Keratinocyte (primary cell): ENCODE data around the gene EXD3. TPM values are rescaled to one million over a fixed set of nuclear protein-coding genes. Genes with fewer than 3 reads are reported as not detected.

ENCODE experiments used
- DNase-seq: peaks from one replicate; pipeline ENCODE4 v3.0.0-alpha.2; 2011; ENCODE audit warnings: low read depth, missing footprints, low spot score
- FAIRE-seq: peaks from 2 replicates; lab custom pipeline; 2011; peaks lifted over from hg19 to GRCh38; lab: Jason Lieb, UNC
- H2AFZ ChIP-seq: 2 replicates; pipeline ENCODE4 v1.6.0; 2012; ENCODE audit warnings: low read length, control low read depth, inconsistent platforms; ENCODE audit not compliant: control insufficient read depth
- H3K27ac ChIP-seq: 2 replicates; pipeline ENCODE4 v1.5.1; 2011; ENCODE audit warnings: low read length; ENCODE audit not compliant: control insufficient read depth, insufficient read depth
- H3K27me3 ChIP-seq: 3 replicates; pipeline ENCODE4 v1.6.0; 2011; ENCODE audit warnings: low read length; ENCODE audit not compliant: control insufficient read depth, insufficient read depth; ENCODE audit errors: extremely low read depth
- H3K36me3 ChIP-seq, 2 experiments: 2 replicates in 1 of 2; 3 replicates in 1 of 2; pipeline ENCODE4 v1.5.1; 2011; ENCODE audit warnings: low read length in 2 of 2, mild to moderate bottlenecking in 1 of 2; ENCODE audit not compliant: control insufficient read depth in 2 of 2, insufficient read depth in 2 of 2; ENCODE audit errors: extremely low read depth in 1 of 2
- H3K4me1 ChIP-seq: 3 replicates; pipeline ENCODE4 v1.5.1; 2011; ENCODE audit warnings: low read length; ENCODE audit not compliant: control insufficient read depth, insufficient read depth; ENCODE audit errors: extremely low read depth
- H3K4me2 ChIP-seq: 3 replicates; pipeline ENCODE4 v1.6.0; 2011; ENCODE audit warnings: low read depth, low read length; ENCODE audit not compliant: control insufficient read depth, insufficient read depth; ENCODE audit errors: extremely low read depth
- H3K4me3 ChIP-seq, 3 experiments: fragments of 200-600 bp in 1 of 3; sonication (generic) in 1 of 3; 2 replicates in 2 of 3; 3 replicates in 1 of 3; pipeline ENCODE4 v1.5.1; 2011 to 2016; ENCODE audit warnings: low read length in 3 of 3, mild to moderate bottlenecking in 3 of 3, control low read depth in 2 of 3, inconsistent platforms in 1 of 3, low read depth in 1 of 3, mixed read lengths in 1 of 3, mixed run types in 1 of 3, moderate library complexity in 1 of 3; ENCODE audit not compliant: control insufficient read depth in 2 of 3, insufficient read depth in 2 of 3; ENCODE audit errors: extremely low read depth in 1 of 3
- H3K79me2 ChIP-seq: 2 replicates; pipeline ENCODE4 v1.6.0; 2012; ENCODE audit warnings: low read length; ENCODE audit not compliant: control insufficient read depth, insufficient read depth
- H3K9ac ChIP-seq: 3 replicates; pipeline ENCODE4 v1.6.0; 2011; ENCODE audit warnings: low read length; ENCODE audit not compliant: control insufficient read depth, insufficient read depth; ENCODE audit errors: extremely low read depth
- H3K9me1 ChIP-seq: 3 replicates; pipeline ENCODE4 v1.6.0; 2011; ENCODE audit warnings: low read length; ENCODE audit not compliant: control insufficient read depth, insufficient read depth; ENCODE audit errors: extremely low read depth
- H3K9me3 ChIP-seq: 2 replicates; pipeline ENCODE4 v1.5.1; 2012; ENCODE audit warnings: low read depth, low read length; ENCODE audit not compliant: control insufficient read depth
- H4K20me1 ChIP-seq: 3 replicates; pipeline ENCODE4 v1.6.0; 2011; ENCODE audit warnings: low read length; ENCODE audit not compliant: control insufficient read depth, insufficient read depth; ENCODE audit errors: extremely low read depth
- EZH2 ChIP-seq: IDR thresholded peaks from one replicate; pipeline ENCODE4 v1.6.1; 2012; ENCODE audit warnings: inconsistent platforms, mild to moderate bottlenecking, low read length, moderate library complexity
- dilution Hi-C: fragments of 300-500 bp; cut with MboI; formaldehyde crosslinking; loops from one replicate; pipeline ENCODE4 v1.7.0; 2020; ENCODE audit warnings: low sequenced_read_pairs; ENCODE audit not compliant: extremely low pct_ligation_motif_present
- polyA plus RNA-seq, 5 experiments: library from polyadenylated mRNA; depleted of rRNA in 3 of 5; stranded (reverse) in 3 of 5; stranded (forward) in 1 of 5; unstranded in 1 of 5; fragments of >200 nt; gene quantifications; 1 replicate in 1 of 5; 2 replicates in 3 of 5; 3 replicates in 1 of 5; pipeline versions ENCODE4 v1.2.1 to v1.2.3, GENCODE V29; 2011 to 2012; ENCODE audit warnings: missing spikeins in 2 of 5, low read depth in 1 of 5, low replicate concordance in 1 of 5
- TF ChIP-seq, protein P1 (sequence below), 3 experiments: IDR thresholded peaks in 1 of 3; conservative IDR thresholded peaks in 1 of 3; optimal IDR thresholded peaks in 1 of 3; 2 replicates in 2 of 3; 3 replicates in 1 of 3; pipeline versions ENCODE3 to v1.5.1; 2011; ENCODE audit warnings: low read length in 3 of 3, mild to moderate bottlenecking in 3 of 3, moderate library complexity in 2 of 3, control low read depth in 1 of 3, inconsistent platforms in 1 of 3; ENCODE audit not compliant: insufficient read depth in 2 of 3; ENCODE audit errors: extremely low read depth in 1 of 3

EXD3 gene
- polyA plus RNA-seq, 1 donor (not counting 4 experiments of a cell fraction or from before 2014, with no cell fraction given) = 1.5 TPM

DNA sequence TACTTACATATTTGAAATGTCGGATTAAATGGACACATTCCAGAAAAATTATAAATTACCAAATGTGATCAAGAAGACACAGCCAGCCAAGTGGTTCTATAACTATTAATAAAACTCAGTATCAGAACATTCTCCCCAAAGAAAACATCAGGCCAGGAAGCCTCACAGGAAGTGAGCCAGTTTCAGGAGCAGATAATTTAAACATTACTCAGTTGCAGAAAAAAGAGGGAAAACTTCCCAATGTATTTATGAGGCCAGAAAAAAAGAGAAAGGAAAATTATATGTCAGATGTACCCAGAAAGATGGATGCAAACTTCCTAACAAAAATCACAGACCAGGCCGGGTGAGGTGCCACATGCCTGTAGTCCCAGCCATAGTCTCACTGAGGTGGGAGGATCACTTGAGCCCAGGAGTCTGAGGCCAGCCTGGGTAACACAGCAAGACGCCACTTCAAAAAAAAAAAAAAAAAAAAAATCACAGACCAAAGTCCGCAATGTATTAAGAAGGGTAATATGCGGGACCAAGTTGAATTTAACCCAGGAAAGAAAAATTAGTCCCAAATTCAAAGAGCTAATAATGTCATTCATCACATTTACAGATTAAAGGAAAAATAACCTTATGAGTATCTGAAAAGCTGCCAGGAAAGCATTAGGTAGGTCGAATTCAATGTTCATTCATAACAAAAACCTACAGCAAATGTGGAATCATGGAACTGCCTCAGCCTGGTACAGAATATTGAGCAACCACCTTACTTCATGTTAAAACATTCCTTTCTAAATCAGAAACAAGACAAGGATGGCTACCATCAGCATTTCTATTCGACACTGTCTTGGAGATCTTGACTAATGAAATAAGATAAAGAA is 83.7 kb downstream of the EXD3 start:
- H3K27me3 ChIP-seq = no peaks in the 10 kb centered on the region
- H3K4me2 ChIP-seq = no peak overlapping the region
- no peaks in the 10 kb centered on the region for H3K4me1 ChIP-seq
- no peak overlapping the region for H3K27ac ChIP-seq
- DNase-seq (no peak), FAIRE-seq (no peak)
- H3K9me1 ChIP-seq = no peaks in the 10 kb centered on the region
- no peak overlapping the region for H3K9ac ChIP-seq
- no peak overlapping the region for H2AFZ ChIP-seq
- H3K79me2 ChIP-seq = no peaks in the 10 kb centered on the region
- no peak for TF ChIP-seq EZH2
- TF ChIP-seq, protein P1, sequence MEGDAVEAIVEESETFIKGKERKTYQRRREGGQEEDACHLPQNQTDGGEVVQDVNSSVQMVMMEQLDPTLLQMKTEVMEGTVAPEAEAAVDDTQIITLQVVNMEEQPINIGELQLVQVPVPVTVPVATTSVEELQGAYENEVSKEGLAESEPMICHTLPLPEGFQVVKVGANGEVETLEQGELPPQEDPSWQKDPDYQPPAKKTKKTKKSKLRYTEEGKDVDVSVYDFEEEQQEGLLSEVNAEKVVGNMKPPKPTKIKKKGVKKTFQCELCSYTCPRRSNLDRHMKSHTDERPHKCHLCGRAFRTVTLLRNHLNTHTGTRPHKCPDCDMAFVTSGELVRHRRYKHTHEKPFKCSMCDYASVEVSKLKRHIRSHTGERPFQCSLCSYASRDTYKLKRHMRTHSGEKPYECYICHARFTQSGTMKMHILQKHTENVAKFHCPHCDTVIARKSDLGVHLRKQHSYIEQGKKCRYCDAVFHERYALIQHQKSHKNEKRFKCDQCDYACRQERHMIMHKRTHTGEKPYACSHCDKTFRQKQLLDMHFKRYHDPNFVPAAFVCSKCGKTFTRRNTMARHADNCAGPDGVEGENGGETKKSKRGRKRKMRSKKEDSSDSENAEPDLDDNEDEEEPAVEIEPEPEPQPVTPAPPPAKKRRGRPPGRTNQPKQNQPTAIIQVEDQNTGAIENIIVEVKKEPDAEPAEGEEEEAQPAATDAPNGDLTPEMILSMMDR (optimal IDR thresholded peaks at IDR 0.05 in 1 of 3, IDR thresholded peaks at IDR 0.05 in 1 of 3, conservative IDR thresholded peaks at IDR 0.05 in 1 of 3; ENCODE audit: extremely low read depth in 1 of 3, insufficient read depth in 2 of 3, low read length in 3 of 3) = no peak
- H3K9me3 ChIP-seq = no peaks in the 10 kb centered on the region
- H3K36me3 ChIP-seq = no peaks in the 10 kb centered on the region
- no peaks in the 10 kb centered on the region for H4K20me1 ChIP-seq
- dilution Hi-C loops = no loop called here
- no peak overlapping the region for H3K4me3 ChIP-seq

DNA sequence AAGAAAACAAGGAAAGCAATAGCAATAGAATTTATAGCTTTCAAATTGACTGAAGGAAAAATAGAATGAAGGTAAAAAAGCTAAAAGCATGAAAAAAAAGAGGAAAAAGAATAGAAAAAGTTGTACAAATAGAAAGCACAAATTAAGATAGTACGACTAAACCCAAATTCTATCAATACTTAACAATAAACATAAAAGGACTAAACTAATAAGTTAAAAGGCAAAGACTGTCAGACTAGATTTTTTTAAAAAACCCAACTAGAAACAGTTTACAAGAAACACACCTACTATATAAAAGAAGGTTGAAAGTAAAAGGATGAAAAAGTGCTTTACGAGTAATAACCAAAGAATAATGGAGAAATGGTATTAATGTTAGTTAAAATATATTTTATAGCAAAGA is 86.2 kb downstream of the EXD3 start:
- FAIRE-seq (no peak), DNase-seq (no peak)
- Histone ChIP-seq H3K27me3 (no peaks in the 10 kb centered on the region), H3K36me3 (no peaks in the 10 kb centered on the region), H3K9me1 (no peaks in the 10 kb centered on the region), H3K9me3 (no peaks in the 10 kb centered on the region), H2AFZ (no peak overlapping the region), H3K27ac (no peak overlapping the region), H3K4me3 (no peak overlapping the region), H3K4me2 (no peak overlapping the region), H4K20me1 (no peaks in the 10 kb centered on the region), H3K4me1 (no peaks in the 10 kb centered on the region), H3K9ac (no peak overlapping the region), H3K79me2 (no peaks in the 10 kb centered on the region)
- dilution Hi-C loops = no loop called here
- TF ChIP-seq, protein P1 (optimal IDR thresholded peaks at IDR 0.05 in 1 of 3, IDR thresholded peaks at IDR 0.05 in 1 of 3, conservative IDR thresholded peaks at IDR 0.05 in 1 of 3; ENCODE audit: extremely low read depth in 1 of 3, insufficient read depth in 2 of 3, low read length in 3 of 3) = no peak
- no peak for TF ChIP-seq EZH2
